HEK293 (cell line): ENCODE measurements around the gene PNMA8A.

Experiments used
- CTCF ChIA-PET: fragments of 350-600 bp; formaldehyde crosslinking; extraction: SDS; loops from one replicate; lab custom pipeline; 2021; ENCODE audit warnings: antibody characterized with exemption; lab: Yijun Ruan, JAX
- POLR2A ChIA-PET: fragments of 300-600 bp; formaldehyde crosslinking; extraction: SDS; loops from one replicate; lab custom pipeline; 2020; ENCODE audit warnings: antibody characterized with exemption, inconsistent platforms; lab: Yijun Ruan, JAX
- H3K27ac ChIP-seq: fragments of 200-500 bp; sonication (Bioruptor generic); 2 replicates; pipeline ENCODE4 v1.5.1; 2014; ENCODE audit warnings: low read depth, low read length, control low read depth, inconsistent platforms; ENCODE audit errors: extremely low read depth
- H3K36me3 ChIP-seq, 2 experiments: fragments of 200-500 bp in 1 of 2; sonication (Bioruptor generic) in 1 of 2; 1 replicate in 1 of 2; 2 replicates in 1 of 2; pipeline ENCODE4 v1.5.1; 2014 to 2017; ENCODE audit warnings: inconsistent platforms in 2 of 2, low read length in 2 of 2; ENCODE audit not compliant: control insufficient read depth in 2 of 2, insufficient read depth in 1 of 2
- H3K4me1 ChIP-seq: fragments of 200-500 bp; sonication (Bioruptor generic); 2 replicates; pipeline ENCODE4 v1.5.1; 2014; ENCODE audit warnings: mild to moderate bottlenecking, low read length, inconsistent platforms; ENCODE audit not compliant: control insufficient read depth, insufficient read depth
- H3K4me3 ChIP-seq: 2 replicates; pipeline ENCODE4 v1.5.1; 2011; ENCODE audit warnings: low read depth, mild to moderate bottlenecking, control low read depth, low read length, moderate library complexity
- H3K9me3 ChIP-seq: fragments of 200-500 bp; sonication (Bioruptor generic); 2 replicates; pipeline ENCODE4 v1.5.1; 2014; ENCODE audit warnings: low read depth, low read length, inconsistent platforms; ENCODE audit not compliant: control insufficient read depth, insufficient read depth
- CTCF ChIP-seq: fragments of 450-650 bp; formaldehyde crosslinking; IDR thresholded peaks from 2 replicates; pipeline ENCODE4 v1.5.1; 2016; ENCODE audit warnings: missing biosample characterization, missing genetic modification characterization
- GLI2 ChIP-seq: fragments of 450-650 bp; formaldehyde crosslinking; IDR thresholded peaks from 2 replicates; pipeline ENCODE4; 2017; ENCODE audit warnings: missing biosample characterization, missing genetic modification characterization, low read depth, borderline replicate concordance
- GLIS1 ChIP-seq: fragments of 450-650 bp; formaldehyde crosslinking; IDR thresholded peaks from 2 replicates; pipeline ENCODE4 v1.5.1; 2016; ENCODE audit warnings: missing biosample characterization, missing genetic modification characterization
- GLIS2 ChIP-seq: fragments of 450-650 bp; formaldehyde crosslinking; IDR thresholded peaks from 2 replicates; pipeline ENCODE4 v1.5.1; 2016; ENCODE audit warnings: missing biosample characterization, missing genetic modification characterization
- HOXA7 ChIP-seq: sonication (generic); formaldehyde crosslinking; IDR thresholded peaks from 2 replicates; pipeline ENCODE4 v1.8.1; 2022; ENCODE audit warnings: missing genetic modification reagents, borderline replicate concordance
- INSM2 ChIP-seq: fragments of 450-650 bp; formaldehyde crosslinking; IDR thresholded peaks from 2 replicates; pipeline ENCODE4 v1.5.1; 2016; ENCODE audit warnings: missing biosample characterization, missing genetic modification characterization
- PRDM2 ChIP-seq: fragments of 450-650 bp; formaldehyde crosslinking; IDR thresholded peaks from 2 replicates; pipeline ENCODE4 v1.5.1; 2016; ENCODE audit warnings: missing biosample characterization, missing genetic modification characterization, borderline replicate concordance
- SP3 ChIP-seq: fragments of 450-650 bp; formaldehyde crosslinking; IDR thresholded peaks from 2 replicates; pipeline ENCODE4 v1.5.1; 2016; ENCODE audit warnings: missing biosample characterization, missing genetic modification characterization
- SP7 ChIP-seq: fragments of 450-650 bp; formaldehyde crosslinking; IDR thresholded peaks from 2 replicates; pipeline ENCODE4 v1.5.1; 2016; ENCODE audit warnings: missing biosample characterization, missing genetic modification characterization
- YY1 ChIP-seq: fragments of 450-650 bp; formaldehyde crosslinking; IDR thresholded peaks from 2 replicates; pipeline ENCODE4 v1.5.1; 2018; ENCODE audit warnings: missing biosample characterization, missing genetic modification characterization
- ZBTB17 ChIP-seq: fragments of 450-650 bp; formaldehyde crosslinking; IDR thresholded peaks from 2 replicates; pipeline ENCODE4 v1.5.1; 2016; ENCODE audit warnings: missing biosample characterization, missing genetic modification characterization
- ZBTB26 ChIP-seq: fragments of 450-650 bp; formaldehyde crosslinking; optimal IDR thresholded peaks from 2 replicates; pipeline ENCODE3; 2016; ENCODE audit warnings: missing biosample characterization, mild to moderate bottlenecking, missing genetic modification characterization
- ZBTB6 ChIP-seq: fragments of 450-650 bp; formaldehyde crosslinking; IDR thresholded peaks from 2 replicates; pipeline ENCODE4 v1.5.1; 2017; ENCODE audit warnings: missing biosample characterization, missing genetic modification characterization
- ZNF302 ChIP-seq: fragments of 450-650 bp; formaldehyde crosslinking; IDR thresholded peaks from 2 replicates; pipeline ENCODE4 v1.5.1; 2016; ENCODE audit warnings: missing biosample characterization, missing genetic modification characterization, low read depth
- ZNF311 ChIP-seq: fragments of 450-650 bp; formaldehyde crosslinking; IDR thresholded peaks from 2 replicates; pipeline ENCODE4 v1.5.1; 2017; ENCODE audit warnings: missing biosample characterization, missing genetic modification characterization, borderline replicate concordance
- ZNF350 ChIP-seq: fragments of 450-650 bp; formaldehyde crosslinking; IDR thresholded peaks from 2 replicates; pipeline ENCODE4 v1.5.0; 2017; ENCODE audit warnings: missing biosample characterization, mild to moderate bottlenecking, missing genetic modification characterization
- ZNF391 ChIP-seq: fragments of 450-650 bp; formaldehyde crosslinking; IDR thresholded peaks from 2 replicates; pipeline ENCODE4 v1.5.1; 2016; ENCODE audit warnings: low read depth, missing biosample characterization, missing genetic modification characterization, borderline replicate concordance
- ZNF558 ChIP-seq: fragments of 450-650 bp; formaldehyde crosslinking; IDR thresholded peaks from 2 replicates; pipeline ENCODE4 v1.5.1; 2016; ENCODE audit warnings: missing biosample characterization, missing genetic modification characterization
- ZNF560 ChIP-seq: fragments of 450-650 bp; formaldehyde crosslinking; IDR thresholded peaks from 2 replicates; pipeline ENCODE4 v1.5.1; 2017; ENCODE audit warnings: missing biosample characterization, missing genetic modification characterization, borderline replicate concordance
- ZNF580 ChIP-seq: fragments of 450-650 bp; formaldehyde crosslinking; IDR thresholded peaks from 2 replicates; pipeline ENCODE4 v1.5.1; 2016; ENCODE audit warnings: missing biosample characterization, missing genetic modification characterization
- ZNF660 ChIP-seq: fragments of 450-650 bp; IDR thresholded peaks from 2 replicates; pipeline ENCODE4 v1.5.1; 2018; ENCODE audit warnings: missing biosample characterization, mild to moderate bottlenecking, missing genetic modification characterization
- ZNF776 ChIP-seq: fragments of 450-650 bp; formaldehyde crosslinking; IDR thresholded peaks from 2 replicates; pipeline ENCODE4 v1.5.0; 2017; ENCODE audit warnings: missing biosample characterization, missing genetic modification characterization, borderline replicate concordance

Gene PNMA8A

GRCh38 chr19:46446021-46446420, 25.3 kb downstream of the PNMA8A start:
- Histone ChIP-seq H3K36me3 (no peaks in the 10 kb centered on the region), H3K27ac (no peak overlapping the region), H3K9me3 (no peaks in the 10 kb centered on the region), H3K4me3 (no peak overlapping the region), H3K4me1 (no peaks in the 10 kb centered on the region)
- POLR2A ChIA-PET, result no interaction called here
- TF ChIP-seq ZBTB6, result no peak
- TF ChIP-seq ZNF580 (tag by site-specific recombination), result no peak
- no peak for TF ChIP-seq ZNF560 (tag by site-specific recombination)
- no peak for TF ChIP-seq ZNF350 (tag by site-specific recombination)
- TF ChIP-seq ZNF311 (tag by site-specific recombination), result no peak
- CTCF ChIA-PET, result interaction anchor here (0.6 kb wide), 2 partner anchors 10 to 1417 kb away, joined by 3 to 4 read pairs; no protein-coding TSS in a partner anchor

GRCh38 chr19:46442808-46443450, 28.4 kb downstream of the PNMA8A start:
- Histone ChIP-seq H3K4me1 (no peaks in the 10 kb centered on the region), H3K27ac (no peak overlapping the region), H3K4me3 (no peak overlapping the region), H3K36me3 (no peaks in the 10 kb centered on the region), H3K9me3 (no peaks in the 10 kb centered on the region)
- ChIA-PET POLR2A (no interaction called here), CTCF (interaction anchor here (1.3 kb wide), 1 partner anchor 44 kb away, joined by 4 read pairs; no protein-coding TSS in a partner anchor)
- TF ChIP-seq INSM2 (no peak), ZBTB17 (0 out of 2 replicates have a peak, but pooled peaks have one; percentile 17), HOXA7 (CRISPR knock-in tag) (no peak), ZNF302 (tag by site-specific recombination) (no peak), ZNF391 (no peak), SP3 (0 out of 2 replicates have a peak, but pooled peaks have one; percentile 17), CTCF (tag by site-specific recombination) (no peak), GLI2 (no peak), ZNF776 (tag by site-specific recombination) (no peak), PRDM2 (tag by site-specific recombination) (no peak), ZNF558 (tag by site-specific recombination) (no peak), ZBTB26 (tag by site-specific recombination) (no peak), SP7 (tag by site-specific recombination) (peak; percentile 82), ZNF660 (tag by site-specific recombination) (0 out of 2 replicates have a peak, but pooled peaks have one; percentile 18), GLIS1 (tag by site-specific recombination) (no peak), ZNF311 (tag by site-specific recombination) (no peak), YY1 (tag by site-specific recombination) (no peak), GLIS2 (tag by site-specific recombination) (no peak)
